Mucosa of descending colon (tissue), 3 donors: ENCODE data around the gene TJP3. TPM values are rescaled to one million over a fixed set of nuclear protein-coding genes. Genes with fewer than 3 reads are reported as not detected.

Experiments used
- ATAC-seq: fragments of 200-7000 bp; cut with Tn5 transposase; one replicate; pipeline ENCODE4 v1.9.1; 2020; ENCODE audit warnings: mild to moderate bottlenecking, moderate library complexity
- DNase-seq, 3 donors: peaks; one replicate each; pipeline ENCODE4 v3.0.0-alpha.2; 2020
- H3K36me3 ChIP-seq: fragments of 200-600 bp; one replicate; pipeline ENCODE4 v1.8.0; 2021; ENCODE audit warnings: low read depth, mild to moderate bottlenecking
- H3K4me1 ChIP-seq: fragments of 200-600 bp; one replicate; pipeline ENCODE4 v1.8.0; 2021; ENCODE audit warnings: low read depth, mild to moderate bottlenecking
- H3K4me3 ChIP-seq: fragments of 200-600 bp; one replicate; pipeline ENCODE4 v1.8.0; 2021; ENCODE audit warnings: mild to moderate bottlenecking
- H3K9me3 ChIP-seq: fragments of 200-600 bp; one replicate; pipeline ENCODE4 v1.8.0; 2021; ENCODE audit warnings: mild to moderate bottlenecking
- intact Hi-C, 2 donors: fragments of 100-400 bp; cut with DNase I in 1 of 2; cut with micrococcal nuclease in 1 of 2; formaldehyde crosslinking; loops; one replicate each; pipeline versions ENCODE4 v1.11.0 to v1.11.1; 2022; cut with DNase I, micrococcal nuclease
- total RNA-seq, 3 donors: library from RNA; stranded (reverse); fragmentation: NEBNext Ultra II Directional in 2 of 3; extraction: Animal tissue kit (Norgen Biotek cat#: 25700) in 2 of 3; gene quantifications; one replicate each; pipeline versions ENCODE4 v1.2.1 to v1.2.4, GENCODE V29; 2021 to 2023
- TF ChIP-seq, protein P1 (sequence below): fragments of 200-600 bp; IDR thresholded peaks from one replicate; pipeline ENCODE4 v1.8.0; 2022; ENCODE audit warnings: antibody characterized with exemption, mild to moderate bottlenecking
- donor health status: DM: no; HTN: no; CAD: no; lungs with moderate emphysema.
- donor health status: DM: no; HTN: no; CAD: no.
- donor health status: DM: no; HTN: yes; CAD: no.

The TJP3 gene
- total RNA-seq, 3 donors from 2014 or later = 167 to 357 (median 285) TPM

GRCh38 chr19:3774621-3775373 is 66.6 kb downstream of the TJP3 start:
- no peak for ATAC-seq
- TF ChIP-seq, protein P1, sequence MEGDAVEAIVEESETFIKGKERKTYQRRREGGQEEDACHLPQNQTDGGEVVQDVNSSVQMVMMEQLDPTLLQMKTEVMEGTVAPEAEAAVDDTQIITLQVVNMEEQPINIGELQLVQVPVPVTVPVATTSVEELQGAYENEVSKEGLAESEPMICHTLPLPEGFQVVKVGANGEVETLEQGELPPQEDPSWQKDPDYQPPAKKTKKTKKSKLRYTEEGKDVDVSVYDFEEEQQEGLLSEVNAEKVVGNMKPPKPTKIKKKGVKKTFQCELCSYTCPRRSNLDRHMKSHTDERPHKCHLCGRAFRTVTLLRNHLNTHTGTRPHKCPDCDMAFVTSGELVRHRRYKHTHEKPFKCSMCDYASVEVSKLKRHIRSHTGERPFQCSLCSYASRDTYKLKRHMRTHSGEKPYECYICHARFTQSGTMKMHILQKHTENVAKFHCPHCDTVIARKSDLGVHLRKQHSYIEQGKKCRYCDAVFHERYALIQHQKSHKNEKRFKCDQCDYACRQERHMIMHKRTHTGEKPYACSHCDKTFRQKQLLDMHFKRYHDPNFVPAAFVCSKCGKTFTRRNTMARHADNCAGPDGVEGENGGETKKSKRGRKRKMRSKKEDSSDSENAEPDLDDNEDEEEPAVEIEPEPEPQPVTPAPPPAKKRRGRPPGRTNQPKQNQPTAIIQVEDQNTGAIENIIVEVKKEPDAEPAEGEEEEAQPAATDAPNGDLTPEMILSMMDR = no peak
- no peak overlapping the region for H3K4me3 ChIP-seq
- intact Hi-C loops = no loop called here
- H3K9me3 ChIP-seq = no peaks in the 10 kb centered on the region
- no peaks in the 10 kb centered on the region for H3K4me1 ChIP-seq
- DNase-seq = no peak
- no peaks in the 10 kb centered on the region for H3K36me3 ChIP-seq

DNA sequence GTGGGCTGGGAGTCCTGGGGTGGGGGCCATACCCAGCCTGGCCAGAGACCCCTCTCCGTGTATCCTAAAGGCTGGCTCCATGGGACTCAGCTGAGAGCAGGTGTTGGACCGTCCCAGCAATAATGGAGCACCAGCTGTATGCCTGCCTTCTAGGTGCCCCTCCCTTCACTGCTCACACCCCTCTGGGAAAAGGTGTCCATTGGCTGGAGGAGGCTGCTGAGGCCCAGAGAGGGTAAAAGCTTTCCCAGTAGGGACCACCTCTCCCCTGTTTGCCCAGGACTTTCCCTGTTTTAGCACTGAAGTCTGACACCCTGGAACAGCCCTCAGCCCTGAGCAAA is 67.2 kb downstream of the TJP3 start:
- H3K4me1 ChIP-seq = no peaks in the 10 kb centered on the region
- ATAC-seq (no peak), DNase-seq (no peak)
- intact Hi-C loops = no loop called here
- TF ChIP-seq, protein P1 = no peak
- no peaks in the 10 kb centered on the region for H3K9me3 ChIP-seq
- H3K4me3 ChIP-seq = no peak overlapping the region
- H3K36me3 ChIP-seq = no peaks in the 10 kb centered on the region

DNA sequence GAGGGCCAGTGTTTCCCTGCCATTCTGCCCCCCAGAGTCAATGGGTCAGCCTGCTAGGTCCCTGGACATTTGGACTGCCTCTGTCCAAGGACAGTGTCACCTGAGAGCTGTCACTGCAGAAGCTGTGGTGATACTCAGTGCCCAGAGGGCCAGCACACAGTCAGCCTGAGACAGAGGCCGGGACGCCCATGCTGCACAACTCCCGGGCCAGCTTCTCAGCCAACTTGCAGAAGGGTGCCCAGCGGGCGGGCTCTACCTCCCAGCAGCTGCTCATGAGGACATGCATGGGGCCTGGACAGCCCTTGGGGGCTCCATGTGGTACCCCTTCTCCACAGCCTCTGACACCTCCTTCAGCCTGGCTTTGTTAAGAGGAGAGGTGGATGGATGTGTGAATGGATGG is 67.6 kb downstream of the TJP3 start:
- TF ChIP-seq, protein P1 = no peak
- no peak overlapping the region for H3K4me3 ChIP-seq
- peaks cover 4% of the 10 kb centered on the region for H3K9me3 ChIP-seq
- DNase-seq = no peak
- no peaks in the 10 kb centered on the region for H3K4me1 ChIP-seq
- intact Hi-C loops = no loop called here
- H3K36me3 ChIP-seq = no peaks in the 10 kb centered on the region
- ATAC-seq = no peak

GRCh38 chr19:3776479-3777040 is 68.4 kb downstream of the TJP3 start:
- intact Hi-C loops = no loop called here
- no peaks in the 10 kb centered on the region for H3K4me1 ChIP-seq

GRCh38 chr19:3778104-3778867 is 70.1 kb downstream of the TJP3 start:
- H3K9me3 ChIP-seq = peaks cover 21% of the 10 kb centered on the region
- H3K4me1 ChIP-seq = no peaks in the 10 kb centered on the region
- DNase-seq (no peak), ATAC-seq (no peak)
- TF ChIP-seq, protein P1 = no peak
- intact Hi-C loops = no loop called here
- no peak overlapping the region for H3K4me3 ChIP-seq
- H3K36me3 ChIP-seq = no peaks in the 10 kb centered on the region

More at GRCh38 chr19:3776479-3777040, 68.4 kb downstream of the TJP3 start:
- DNase-seq = no peak
- no peak for ATAC-seq
- no peak overlapping the region for H3K4me3 ChIP-seq
- TF ChIP-seq, protein P1 = no peak
- no peaks in the 10 kb centered on the region for H3K36me3 ChIP-seq
- H3K9me3 ChIP-seq = peaks cover 11% of the 10 kb centered on the region
